ENCODE results near the gene KLF11.
"Not testable (repeated sequence)": the region's sequence is repeated elsewhere in the genome, so short reads cannot be mapped to it uniquely, and the experiment has no call there.

The KLF11 gene

GRCh38 chr2:10087360-10087759 lies 44.0 kb downstream of the KLF11 start:
- no peak for DNase-seq

- no peak for DNase-seq
Measured at GRCh38 chr2:10089565-10090190, 46.3 kb downstream of the KLF11 start.

- no peak for DNase-seq
Measured at GRCh38 chr2:10091182-10091888, 48.0 kb downstream of the KLF11 start.

GRCh38 chr2:10091889-10092244 lies 48.5 kb downstream of the KLF11 start:
- DNase-seq: not testable (repeated sequence)

- DNase-seq: no peak
Measured at GRCh38 chr2:10094271-10094814, 51.0 kb downstream of the KLF11 start.

- no peak for DNase-seq
Measured at GRCh38 chr2:10095175-10095574, 51.8 kb downstream of the KLF11 start.

- no peak for DNase-seq
Measured at GRCh38 chr2:10096641-10097040, 53.3 kb downstream of the KLF11 start.

GRCh38 chr2:10097352-10098148 lies 54.2 kb downstream of the KLF11 start:
- DNase-seq: peak; percentile 88

- no peak for DNase-seq
Measured at GRCh38 chr2:10101491-10101890, 58.1 kb downstream of the KLF11 start.

- no peak for DNase-seq
Measured at GRCh38 chr2:10103179-10103578, 59.8 kb downstream of the KLF11 start.
